GM11168 (cell line): Measurements from ENCODE around the gene GRM2.
"Not testable (repeated sequence)": the region's sequence is repeated elsewhere in the genome, so short reads cannot be mapped to it uniquely, and the experiment has no call there.

ENCODE experiments used
- in situ Hi-C: fragments of 300-500 bp; cut with MboI; formaldehyde crosslinking; loops from one replicate; pipeline ENCODE4 v1.12.0; 2022; ENCODE audit warnings: low sequenced_read_pairs; ENCODE audit not compliant: unreplicated experiment

The GRM2 gene

GRCh38 chr3:51719410-51720025, 12.7 kb downstream of the GRM2 start:
- in situ Hi-C loops: no loop called here

GRCh38 chr3:51720292-51721061, 13.6 kb downstream of the GRM2 start:
- in situ Hi-C loops: no loop called here

DNA sequence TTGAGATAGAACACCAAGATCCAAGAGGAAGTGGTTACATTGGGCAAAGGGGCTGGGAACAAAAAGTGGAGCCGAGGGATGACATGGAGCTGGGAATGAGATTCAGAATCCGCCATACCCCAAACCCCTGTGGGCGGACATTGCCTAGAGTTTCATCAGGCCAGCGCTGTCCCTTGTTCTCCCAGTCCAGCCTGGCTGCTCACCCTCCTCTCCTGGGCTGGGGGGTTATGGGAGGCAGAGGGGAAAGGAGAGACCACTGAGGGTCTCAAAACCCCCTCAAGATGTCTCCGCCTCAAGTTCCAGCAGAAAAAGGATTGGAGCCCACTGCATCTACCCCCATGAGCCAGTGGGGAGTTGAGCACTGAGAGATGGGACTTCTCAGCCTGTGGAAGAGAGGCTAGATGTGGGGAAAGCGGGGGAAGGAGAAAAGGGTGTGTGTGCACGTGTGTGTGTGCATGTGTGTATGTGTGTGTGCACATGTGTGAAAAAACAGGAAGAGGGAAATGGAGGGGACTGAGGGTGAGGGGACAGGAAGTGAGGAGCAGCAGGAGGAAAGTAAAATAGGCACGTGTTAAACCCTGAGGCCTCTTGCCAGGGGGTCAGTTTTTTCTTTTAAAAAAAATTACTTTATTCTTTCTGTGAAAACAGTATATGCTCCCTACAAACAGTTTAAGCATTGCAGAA, 14.3 kb downstream of the GRM2 start:
- in situ Hi-C loops: no loop called here

DNA sequence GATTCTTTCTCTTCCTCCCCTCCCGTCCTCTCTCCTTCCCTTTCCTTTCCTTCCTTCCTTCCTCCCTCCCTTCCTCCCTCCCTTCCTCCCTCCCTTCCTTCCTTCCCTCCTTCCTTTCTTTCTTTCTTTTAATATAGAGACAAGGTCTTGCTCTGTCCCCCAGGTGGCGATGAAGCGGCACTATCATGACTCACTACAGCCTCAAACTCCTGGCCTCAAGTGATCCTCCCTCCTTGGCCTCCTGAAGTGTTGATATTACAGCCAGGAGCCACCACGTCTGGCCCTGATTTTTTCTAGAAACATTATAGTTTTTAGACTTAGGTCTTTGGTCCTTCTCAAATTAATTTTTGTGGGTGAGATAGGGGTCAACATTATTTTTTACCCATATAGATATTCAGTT, 15.5 kb downstream of the GRM2 start:
- in situ Hi-C loops: no loop called here

DNA sequence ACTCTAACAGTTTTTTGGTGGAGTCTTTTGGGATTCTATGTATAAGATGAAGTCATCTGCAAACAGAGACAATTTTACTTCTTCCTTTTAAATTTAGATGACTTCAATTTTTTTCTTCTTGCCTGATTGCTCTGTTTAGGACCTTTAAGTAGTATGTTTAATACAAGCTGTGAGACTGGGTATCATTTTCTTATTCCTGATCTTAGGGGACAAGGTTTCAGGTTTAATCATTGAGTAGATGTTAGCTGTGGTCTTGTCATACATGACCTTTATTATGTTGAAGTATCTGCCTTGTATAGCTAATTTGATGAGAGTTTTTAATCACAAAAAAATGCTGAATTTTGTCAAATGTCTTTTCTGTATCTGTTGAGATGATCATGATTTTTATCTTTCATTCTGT, 20.6 kb downstream of the GRM2 start:
- in situ Hi-C loops: no loop called here

- in situ Hi-C loops: no loop called here
Measured at GRCh38 chr3:51729042-51729633, 22.3 kb downstream of the GRM2 start.

- in situ Hi-C loops: no loop called here
Measured at GRCh38 chr3:51733859-51734571, 27.1 kb downstream of the GRM2 start.

- in situ Hi-C loops: no loop called here
Measured at GRCh38 chr3:51734572-51734907, 27.7 kb downstream of the GRM2 start.

- in situ Hi-C loops: no loop called here
Measured at GRCh38 chr3:51735039-51735438, 28.2 kb downstream of the GRM2 start.

DNA sequence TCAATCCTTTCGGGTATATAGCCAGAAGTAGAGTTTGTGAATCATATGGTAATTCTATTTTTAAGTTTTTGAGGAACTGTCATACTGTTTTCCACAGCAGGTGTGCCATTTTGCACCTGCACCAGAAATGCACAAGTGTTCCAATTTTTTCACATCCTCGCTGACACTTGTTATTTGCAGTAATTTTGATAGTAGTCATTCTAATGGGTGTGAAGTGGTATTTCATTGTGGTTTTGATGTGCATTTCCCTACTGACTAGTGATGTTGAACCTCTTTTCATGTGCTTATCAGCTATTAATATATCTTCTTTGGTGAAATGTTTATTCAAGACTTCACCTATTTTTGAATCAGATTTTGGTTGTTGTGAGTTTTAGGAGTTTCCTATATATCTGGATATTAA, 29.1 kb downstream of the GRM2 start:
- in situ Hi-C loops: no loop called here

- in situ Hi-C loops: no loop called here
Measured at GRCh38 chr3:51739110-51739509, 32.2 kb downstream of the GRM2 start.

GRCh38 chr3:51742320-51742719, 35.5 kb downstream of the GRM2 start:
- in situ Hi-C loops: not testable (repeated sequence)

GRCh38 chr3:51742978-51743377, 36.1 kb downstream of the GRM2 start:
- in situ Hi-C loops: not testable (repeated sequence)

DNA sequence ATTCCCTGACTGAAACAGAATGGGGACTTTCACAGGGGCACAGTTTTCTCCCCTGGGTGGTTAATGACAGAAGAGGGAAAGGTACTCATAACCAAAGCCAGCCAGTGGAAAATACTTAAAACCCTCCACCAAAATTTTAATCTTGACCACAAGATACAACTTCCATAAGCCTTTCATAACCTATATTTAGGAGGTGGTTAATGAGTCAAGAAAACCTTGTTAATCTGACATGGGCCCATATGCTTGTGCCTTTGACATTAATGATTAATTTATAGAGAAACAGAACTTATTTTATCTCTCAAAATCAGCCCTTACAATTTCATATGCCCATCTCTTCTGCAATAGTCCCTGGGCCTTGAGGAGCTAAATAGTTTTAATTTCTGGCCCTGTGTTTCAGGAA, 41.0 kb downstream of the GRM2 start:
- in situ Hi-C loops: no loop called here

GRCh38 chr3:51748327-51748726, 41.5 kb downstream of the GRM2 start:
- in situ Hi-C loops: no loop called here

DNA sequence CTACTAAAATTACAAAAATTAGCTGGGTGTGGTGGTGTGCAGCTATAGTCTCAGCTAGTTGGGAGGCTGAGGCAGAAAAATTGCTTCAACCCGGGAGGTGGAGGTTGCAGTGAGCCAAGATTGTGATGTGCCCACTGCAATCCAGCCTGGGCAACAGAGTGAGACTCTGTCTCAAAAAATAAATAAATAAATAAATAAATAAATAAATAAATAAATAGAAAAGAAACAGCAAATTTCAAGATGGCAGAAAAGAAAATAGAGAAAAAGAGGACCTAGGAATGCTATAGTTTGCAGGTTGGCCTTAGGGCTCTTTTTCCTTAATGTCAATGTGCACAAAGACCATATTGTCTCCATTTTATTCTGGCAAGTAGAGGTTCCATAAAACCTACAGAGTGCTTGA, 44.0 kb downstream of the GRM2 start:
- in situ Hi-C loops: no loop called here

DNA sequence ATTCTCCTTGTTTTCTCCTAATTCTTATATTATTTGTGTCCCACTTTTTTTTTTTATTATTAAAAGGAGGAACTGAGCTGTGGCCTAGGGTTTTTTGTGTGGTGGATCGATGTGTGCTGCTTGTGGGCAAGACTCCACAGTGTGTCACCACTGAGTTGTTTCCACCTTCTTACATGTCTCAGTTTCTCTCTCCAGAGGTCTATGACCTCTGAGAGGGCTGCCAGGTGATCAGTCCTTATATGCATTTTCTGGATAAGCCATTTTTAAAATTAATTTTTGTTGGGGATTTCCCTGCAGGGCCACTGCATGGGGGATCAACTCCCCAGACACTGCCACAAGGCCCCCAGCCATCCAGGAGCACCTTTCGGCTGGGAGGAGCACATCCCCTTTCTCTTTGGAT, 44.4 kb downstream of the GRM2 start:
- in situ Hi-C loops: no loop called here

DNA sequence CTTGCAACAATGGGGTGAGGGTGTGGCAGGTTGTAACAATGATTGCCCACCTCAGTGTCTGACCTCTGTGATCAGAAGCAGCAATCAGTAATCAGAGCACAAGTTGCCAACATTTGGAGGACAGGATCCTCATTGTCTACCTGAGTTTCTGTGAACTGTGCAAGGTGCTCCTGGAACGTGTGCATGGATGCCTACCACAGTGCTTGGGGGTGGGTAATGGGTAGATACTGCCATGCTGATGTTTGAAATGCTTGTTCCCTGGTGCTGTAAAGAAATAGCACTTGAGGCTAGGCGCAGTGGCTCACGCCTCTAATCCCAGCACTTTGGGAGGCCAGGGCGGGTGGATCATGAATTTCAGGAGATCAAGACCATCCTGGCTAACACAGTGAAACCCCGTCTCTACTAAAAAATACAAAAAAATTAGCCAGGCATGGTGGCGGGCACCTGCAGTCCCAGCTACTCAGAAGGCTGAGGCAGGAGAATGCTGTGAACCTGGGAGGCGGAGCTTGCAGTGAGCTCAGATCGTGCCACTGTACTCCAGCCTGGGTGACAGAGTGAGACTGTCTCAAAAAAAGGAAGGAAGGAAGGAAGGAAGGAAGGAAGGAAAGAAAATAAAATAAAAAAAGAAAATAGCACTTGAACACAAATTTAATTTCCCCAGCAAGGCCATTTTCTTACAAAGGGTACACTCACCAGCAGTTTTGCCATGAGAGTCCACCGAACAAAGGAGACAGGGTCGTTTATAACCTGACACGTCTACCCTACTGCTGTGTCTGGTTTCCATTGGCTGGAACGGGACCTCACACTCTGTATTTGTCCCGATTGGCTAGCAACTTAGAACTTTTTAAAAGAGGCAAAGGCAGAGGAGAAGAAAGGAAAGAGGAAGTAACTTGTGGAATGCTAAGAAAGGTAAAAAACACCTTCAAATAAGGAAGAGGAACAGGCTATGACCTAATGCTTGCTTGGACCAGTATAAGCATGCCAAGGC, 47.2 kb downstream of the GRM2 start:
- in situ Hi-C loops: not testable (repeated sequence)

DNA sequence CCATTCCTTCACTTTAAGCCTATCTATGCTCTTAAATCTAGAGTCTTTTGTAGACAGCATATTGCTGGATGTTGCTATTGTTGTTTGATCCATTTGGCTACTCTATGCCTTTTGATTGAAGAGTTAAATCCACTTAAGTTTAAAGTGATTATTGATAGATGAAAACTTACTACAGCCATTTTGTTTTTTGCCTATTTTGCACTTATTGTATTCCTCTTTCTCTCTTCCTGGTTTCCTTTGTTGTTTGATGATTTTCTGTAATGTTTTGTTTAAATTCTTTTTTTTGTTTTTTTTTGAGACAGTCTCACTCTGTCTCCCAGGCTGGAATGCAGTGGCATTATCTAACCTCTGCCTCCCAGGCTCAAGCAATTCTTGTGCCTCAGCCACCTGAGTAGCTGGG, 52.3 kb downstream of the GRM2 start:
- in situ Hi-C loops: no loop called here
